Activated CD4-positive, alpha-beta T cell treated with anti-CD3 and anti-CD28 coated beads for 24 hours (primary cell): Measurements from ENCODE around the gene MARCHF9.

Source experiments
- DNase-seq, 2 donors: peaks; one replicate each; pipeline ENCODE4 v3.0.0-alpha.2; 2020; ENCODE audit warnings: low read depth in 2 of 2

Gene MARCHF9

DNA sequence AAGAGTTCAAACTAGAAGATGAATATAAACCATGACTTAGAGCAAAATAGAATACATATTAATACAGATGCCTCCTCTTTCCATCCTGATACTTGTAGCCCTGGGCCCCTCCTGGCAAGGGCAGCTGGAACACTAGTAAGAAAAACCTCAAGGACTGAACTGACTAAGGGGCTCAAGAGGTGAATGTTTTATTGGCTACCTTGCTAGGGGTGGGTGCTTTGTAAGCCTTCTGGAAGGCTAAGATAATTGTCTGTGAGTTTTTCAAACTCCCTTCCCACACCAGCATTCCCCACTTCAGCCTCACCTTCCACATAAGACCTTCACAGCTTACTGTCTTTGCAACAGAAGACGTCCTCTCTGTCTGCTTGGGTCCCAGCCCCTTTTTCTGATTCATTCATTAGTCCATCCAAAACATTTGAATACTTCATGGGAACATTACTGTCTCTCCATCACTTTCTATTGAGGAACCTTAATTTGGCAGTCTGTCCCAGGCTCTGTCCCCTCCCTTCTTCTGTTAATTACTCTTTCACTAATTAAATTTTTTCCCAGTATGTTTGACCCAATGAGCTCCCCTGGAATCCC lies 1.1 kb upstream of the MARCHF9 start:
- DNase-seq = no peak

DNA sequence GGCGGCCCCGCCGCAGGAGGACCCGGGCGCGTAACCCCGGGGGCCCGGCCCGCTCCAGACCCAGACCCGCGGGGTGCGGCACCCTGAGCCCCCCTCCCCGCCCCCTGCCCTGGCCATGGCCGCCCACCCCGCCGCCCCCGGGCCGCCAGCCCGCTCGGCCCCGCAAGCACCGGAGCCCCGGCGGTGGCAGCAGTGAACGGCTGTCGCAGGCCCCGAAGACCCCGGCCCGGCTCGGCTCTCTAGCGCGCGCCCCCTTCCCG lies 221 bp downstream of the MARCHF9 start:
- no peak for DNase-seq

DNA sequence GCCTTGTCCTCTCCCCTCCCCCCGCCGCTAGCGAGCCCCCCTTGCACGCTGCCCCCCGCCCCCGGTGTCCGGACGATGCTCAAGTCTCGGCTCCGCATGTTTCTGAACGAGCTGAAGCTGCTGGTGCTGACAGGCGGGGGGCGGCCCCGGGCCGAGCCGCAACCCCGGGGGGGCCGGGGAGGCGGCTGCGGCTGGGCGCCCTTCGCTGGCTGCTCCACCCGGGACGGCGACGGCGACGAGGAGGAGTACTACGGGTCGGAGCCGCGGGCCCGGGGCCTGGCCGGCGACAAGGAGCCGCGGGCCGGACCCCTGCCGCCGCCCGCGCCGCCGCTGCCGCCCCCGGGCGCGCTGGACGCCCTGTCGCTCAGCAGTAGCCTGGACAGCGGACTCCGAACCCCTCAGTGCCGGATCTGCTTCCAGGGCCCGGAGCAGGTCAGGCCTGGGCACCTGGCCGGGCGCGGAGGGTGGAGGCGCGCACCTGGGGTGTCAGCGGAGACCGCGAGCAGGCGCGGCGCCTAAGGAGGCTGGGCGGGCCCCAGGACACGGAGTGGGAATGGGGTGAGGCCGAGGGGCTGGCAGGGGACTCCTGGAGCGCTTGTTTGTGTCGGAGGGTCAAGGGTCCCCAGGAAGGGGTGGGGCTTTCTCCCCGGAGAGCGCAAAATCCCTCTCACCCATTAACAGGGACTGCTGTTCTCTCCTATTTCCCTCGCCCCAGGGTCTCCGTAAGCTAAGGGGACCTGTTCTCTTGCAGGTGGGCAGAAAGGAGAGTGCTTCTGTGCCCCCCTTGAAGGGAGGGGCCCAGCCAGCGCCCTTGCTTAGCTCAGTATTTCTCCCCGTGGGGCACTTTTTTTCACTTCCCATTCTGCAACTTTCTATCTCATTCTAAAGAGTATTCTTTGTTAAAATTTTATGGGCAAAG lies 810 bp downstream of the MARCHF9 start:
- no peak for DNase-seq

DNA sequence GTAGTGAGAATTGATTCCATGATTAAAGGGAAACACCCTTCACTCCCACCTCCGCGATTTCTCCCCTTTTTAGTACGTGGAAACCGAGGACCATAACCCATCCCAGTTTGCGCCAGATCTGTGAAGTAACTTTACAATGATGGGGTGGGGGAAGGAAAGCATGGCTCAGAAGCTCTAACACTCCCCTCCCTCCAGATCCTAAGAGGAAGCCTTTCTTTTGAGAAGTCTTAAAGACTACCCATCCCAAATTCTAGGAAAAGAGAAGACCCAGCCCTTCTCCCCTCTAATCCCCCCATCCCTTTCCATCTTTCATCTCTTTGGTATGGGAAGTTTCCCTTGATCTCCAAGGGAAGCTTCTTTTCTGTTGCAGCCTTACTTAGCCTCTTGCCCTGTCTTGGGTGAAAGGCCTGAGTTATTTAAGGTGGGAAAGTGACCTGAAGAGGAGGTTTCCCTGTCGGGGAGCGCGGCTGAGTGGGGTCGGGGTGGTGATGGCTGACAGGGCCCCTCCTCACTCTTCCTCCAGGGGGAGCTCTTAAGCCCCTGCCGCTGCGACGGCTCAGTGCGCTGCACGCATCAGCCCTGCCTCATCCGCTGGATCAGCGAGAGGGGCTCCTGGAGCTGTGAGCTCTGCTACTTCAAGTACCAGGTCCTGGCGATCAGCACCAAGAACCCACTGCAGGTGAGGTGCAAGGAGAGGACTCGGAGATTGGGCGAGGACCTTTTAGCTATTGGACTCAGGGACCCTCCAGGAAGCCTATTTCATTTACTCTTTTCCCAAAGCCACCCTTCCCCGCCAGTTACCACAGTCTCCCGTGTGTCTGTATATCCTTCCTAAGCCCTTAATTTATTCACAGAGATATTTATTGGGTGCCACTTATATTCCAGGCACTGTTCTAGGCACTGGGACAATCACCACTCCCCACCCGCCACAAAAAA lies 1.8 kb downstream of the MARCHF9 start:
- peak; percentile 63 to 64 for DNase-seq

DNA sequence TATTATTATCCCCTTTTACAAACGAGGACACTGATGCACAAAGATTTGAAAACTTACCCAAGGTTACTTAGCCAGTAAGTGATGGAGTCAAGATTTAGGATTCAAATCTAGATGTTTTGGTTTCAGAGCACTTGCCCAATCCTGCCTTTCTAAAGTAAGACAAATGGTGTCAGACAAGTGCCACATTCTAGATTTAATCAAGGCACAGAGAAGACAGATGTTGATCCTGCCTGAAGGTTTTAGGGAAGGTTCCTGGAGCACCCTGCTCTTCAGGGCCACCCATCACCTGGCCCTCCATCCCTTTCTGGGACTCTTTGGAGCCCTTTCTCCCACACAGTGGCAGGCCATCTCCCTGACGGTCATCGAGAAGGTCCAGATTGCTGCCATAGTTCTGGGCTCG lies 2.9 kb downstream of the MARCHF9 start:
- DNase-seq = no peak

DNA sequence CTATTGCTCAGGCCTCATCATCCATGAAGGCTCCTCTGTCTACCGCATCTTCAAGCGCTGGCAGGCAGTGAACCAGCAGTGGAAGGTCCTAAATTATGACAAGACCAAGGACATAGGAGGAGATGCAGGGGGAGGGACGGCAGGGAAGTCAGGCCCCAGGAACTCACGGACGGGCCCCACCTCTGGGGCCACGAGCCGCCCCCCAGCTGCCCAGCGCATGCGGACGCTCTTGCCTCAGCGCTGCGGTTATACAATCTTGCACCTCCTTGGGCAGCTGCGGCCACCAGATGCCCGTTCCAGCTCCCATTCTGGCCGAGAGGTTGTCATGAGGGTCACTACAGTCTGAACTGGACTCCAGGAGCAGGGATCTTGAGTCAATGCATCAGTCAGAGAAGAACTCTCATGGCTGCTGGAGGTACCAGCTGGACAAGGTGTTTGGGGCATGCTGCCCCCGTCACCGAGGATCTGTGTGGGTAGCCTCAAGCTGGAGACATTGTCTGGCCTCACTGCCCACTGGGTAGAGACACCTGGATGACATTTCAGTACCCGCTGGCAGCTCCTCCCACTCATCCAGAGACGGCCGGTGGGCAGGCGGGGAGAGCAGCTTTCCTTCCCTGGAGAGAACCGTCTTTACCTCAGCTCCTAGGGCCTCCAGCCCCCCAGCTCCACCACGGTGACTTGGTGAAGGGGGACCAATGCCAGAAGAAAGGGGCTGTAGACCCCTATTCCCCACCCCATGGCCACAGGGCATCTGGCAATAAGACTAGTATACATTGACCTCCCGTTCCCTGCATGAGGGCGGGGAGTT lies 3.9 kb downstream of the MARCHF9 start:
- no peak for DNase-seq

DNA sequence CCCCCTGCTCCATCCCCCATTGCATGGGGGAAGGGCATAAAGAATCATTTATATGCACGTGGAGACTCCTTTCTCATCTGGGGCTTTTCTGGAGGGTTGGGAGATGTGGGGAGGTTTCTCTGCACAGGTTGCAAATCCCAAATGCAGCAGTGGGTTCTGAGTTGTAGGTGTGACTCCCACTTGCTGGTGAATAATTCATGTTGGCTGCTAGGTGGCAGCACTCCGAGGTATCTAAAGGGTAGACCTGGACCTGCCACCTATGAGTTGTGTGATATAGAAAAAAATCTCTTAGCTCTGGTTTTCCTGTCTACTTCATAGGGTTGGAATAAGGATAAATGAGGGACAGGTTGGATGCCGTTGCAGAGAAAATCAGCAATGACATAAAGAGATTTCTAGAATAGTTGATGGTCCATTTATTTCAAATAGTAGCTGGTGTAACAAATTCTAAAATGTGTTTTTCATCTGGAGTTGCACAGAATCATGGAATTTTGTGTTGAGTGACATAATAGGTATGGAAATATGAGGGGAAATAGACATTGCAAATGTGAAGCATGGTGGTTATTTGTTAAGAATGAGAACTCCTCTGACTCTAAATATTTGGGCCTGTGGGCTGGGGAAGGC lies 4.6 kb downstream of the MARCHF9 start:
- no peak for DNase-seq

DNA sequence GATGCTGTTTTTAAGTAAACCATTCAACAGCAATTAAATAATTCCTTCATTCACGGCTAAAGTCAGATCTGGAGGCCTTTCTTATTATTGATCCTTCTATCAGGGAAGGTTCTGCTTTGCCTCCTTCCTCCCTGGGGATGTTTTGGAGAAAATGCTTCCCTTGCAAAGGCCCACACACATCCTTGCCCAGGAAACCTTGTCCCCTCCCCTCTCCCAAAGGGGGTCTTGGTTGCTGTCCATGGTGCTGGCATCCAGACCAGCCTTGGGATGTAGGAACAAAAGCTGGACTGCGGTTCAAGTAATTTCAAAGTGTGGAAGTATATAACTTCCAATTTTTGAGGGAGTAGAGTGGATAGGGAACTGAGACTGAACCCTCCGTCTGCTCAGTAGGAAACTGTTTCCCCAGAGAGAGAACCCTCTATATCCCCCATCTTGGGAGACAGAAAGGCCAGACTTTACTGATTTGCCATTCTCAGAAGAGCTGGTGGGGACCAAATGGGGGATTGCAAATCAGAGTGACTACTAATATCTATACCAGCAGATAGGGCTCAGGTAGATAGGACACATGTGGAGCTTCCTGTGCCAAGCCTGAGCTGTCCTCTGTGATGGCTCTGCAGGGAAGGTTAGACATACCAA lies 5.6 kb downstream of the MARCHF9 start:
- no peak for DNase-seq

DNA sequence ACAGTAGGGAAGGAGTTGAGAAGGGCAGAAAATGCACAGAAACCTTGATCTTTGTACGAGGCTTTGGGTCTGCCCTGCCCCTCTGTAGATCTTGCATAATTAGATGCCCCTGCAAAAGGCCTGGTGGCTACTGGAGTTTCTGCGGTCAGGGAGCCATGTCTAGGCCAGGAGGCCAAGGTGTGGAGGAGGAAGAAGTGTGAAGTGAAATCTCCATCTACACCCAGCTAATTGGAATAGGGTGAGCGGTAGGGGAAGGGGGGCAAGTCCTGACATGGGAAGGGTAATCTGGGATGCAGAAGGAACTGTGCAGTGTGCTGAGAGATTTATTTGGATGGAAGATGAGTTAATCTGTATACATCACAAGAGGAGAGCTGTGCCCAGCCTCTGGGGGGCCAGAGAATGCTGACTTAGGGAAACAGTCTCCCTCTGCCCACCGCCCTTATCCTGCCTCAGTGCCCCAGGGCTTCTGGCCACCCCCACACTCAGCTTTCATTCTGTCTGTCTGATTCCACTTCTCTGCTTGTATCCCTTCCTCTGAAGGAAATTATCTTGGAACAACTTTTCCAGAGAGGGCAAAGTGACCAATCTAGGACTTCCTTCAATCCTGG lies 6.6 kb downstream of the MARCHF9 start:
- no peak for DNase-seq

DNA sequence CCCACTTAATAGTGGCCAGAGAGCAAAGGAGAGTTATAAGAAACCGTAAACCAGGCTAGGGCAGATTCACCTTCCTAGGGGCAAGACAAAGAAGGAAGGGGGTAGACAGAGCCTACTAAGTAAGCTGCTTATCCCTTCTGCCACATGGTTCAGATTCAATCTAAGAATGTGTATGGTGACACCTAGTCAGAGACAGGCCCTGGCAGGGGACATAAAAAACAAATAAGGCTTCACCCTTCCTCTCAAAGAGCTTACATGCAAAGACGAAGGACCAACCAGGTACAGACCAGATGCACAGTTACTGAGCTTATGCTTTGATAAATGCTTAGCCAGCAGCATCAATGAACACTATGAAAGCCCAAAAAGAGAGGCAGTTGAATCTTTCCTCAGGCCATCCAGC lies 7.6 kb downstream of the MARCHF9 start:
- DNase-seq = no peak

DNA sequence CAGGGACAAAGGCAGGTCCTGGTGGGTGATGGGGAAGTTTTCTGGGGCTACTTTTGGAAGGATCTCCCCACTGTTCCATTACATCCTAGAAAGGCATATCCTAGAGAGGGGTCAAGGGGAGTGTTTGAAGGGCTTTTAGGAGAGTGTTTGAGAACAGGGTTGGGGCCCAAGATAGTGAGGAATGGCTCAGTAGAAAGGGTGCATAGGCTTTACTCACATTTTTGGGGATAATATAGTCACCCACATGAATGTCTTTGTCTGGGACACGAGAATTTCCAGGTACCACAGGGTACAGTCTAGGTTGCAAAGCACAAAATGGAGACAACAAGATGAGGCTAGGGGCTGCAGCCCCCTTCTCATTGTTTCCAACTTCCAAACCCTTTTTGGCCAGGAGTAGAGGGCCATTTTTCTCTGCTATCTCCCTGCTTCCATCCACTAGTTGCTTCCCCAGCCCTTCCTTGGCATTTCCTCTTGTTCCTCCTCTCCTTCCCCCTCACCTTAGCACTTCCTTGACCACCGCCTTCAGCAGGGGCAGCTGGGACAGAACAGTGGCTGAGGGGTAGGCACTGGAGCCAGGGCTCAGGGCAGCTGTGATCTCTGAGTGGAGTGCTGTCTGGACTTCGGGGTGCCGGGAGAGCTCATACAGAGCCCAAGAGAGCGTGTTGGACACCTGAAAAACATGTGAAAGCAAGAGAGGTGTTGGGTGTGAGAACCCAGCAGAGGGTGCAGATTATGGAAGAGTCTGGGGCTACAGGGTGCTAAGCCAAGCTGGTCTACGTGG lies 9.2 kb downstream of the MARCHF9 start:
- no peak for DNase-seq

DNA sequence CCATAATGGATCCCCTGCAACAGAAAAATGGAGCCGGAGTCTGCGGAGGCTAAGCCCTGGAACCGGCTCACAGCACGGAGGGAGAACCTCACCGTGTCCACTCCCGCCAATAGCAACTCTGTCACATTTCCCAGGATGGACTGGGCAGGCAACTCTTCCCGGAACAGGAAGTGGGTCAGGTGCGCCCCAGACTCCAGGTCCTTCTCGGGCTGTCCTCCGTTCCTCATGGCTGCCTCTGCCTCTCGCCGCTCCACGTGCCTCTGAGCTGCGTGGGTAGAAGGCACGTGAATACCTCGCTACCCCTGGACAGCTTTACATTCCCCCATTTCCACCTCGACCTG lies 9.7 kb downstream of the MARCHF9 start:
- no peak for DNase-seq

DNA sequence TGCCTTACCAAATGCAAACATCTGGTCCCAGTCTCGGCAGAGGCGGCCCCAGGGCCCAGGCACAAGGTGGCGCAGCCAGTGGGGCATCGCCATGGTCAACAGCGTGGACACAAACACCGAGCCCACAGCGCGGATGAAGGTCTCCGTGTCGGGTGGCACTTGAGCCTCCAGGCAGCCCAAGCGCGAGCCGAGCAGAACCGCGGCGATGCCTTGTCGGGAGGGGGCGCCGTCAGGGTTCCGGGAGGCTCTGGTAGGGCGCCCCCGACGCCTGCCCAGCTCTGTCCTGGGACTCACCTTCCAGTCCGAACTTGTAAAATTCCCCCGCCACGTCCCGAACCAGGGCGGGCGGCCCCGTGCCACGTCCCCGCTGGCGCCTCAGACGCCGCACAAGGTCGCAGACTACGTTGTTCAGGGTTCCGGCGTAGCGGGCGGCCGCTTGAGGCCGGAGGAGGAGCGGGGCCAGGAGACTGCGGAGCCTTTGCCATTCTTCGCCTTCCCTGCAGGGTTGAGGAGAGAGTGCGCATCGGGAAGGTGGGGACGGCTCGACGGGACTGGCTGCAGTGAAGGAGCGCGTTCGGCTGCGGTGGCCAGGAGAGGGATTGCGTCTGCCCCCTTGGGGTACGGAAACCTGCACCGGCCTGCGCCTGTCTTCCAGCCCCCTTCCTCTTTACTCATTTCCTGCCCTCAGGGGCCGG lies 10.2 kb downstream of the MARCHF9 start:
- DNase-seq = peak in 1 of 2 donors; percentile 52

DNA sequence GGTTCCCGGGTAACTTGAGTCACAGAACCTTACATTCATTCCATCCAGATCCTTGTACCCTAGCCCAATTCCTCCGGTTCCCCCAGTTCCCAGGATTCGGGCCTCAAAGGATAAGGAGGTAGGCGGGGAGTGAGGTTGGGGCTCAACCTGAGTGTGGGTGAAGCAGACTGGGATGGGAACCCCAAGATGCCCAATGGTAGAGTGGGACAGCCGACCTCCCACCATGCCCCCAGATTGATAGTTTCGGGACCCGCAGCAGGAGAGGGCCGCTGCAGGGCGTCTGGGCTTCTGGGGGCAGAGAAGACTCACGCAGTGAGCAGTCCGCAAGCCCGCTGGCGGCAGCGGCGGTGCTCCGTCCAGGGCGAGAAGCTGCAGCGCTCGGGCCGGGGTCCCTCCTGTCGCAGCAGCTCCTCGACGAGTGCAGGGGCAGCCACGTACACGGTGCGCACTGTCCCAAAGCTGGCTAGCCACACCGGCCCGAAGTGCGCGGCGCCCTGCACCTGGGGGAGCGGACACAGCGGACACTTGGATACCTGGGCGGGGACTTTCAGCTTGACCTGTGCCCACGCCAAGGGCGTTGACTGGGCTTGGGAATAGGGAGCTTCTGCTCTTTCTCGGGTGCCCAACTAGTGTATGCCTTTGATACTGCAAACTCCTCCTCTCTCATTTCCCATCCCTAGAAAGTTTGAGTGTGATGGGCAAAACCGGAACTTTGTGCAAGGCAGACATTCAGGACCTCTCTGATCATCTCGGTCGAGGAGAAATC lies 11.0 kb downstream of the MARCHF9 start:
- no peak for DNase-seq

DNA sequence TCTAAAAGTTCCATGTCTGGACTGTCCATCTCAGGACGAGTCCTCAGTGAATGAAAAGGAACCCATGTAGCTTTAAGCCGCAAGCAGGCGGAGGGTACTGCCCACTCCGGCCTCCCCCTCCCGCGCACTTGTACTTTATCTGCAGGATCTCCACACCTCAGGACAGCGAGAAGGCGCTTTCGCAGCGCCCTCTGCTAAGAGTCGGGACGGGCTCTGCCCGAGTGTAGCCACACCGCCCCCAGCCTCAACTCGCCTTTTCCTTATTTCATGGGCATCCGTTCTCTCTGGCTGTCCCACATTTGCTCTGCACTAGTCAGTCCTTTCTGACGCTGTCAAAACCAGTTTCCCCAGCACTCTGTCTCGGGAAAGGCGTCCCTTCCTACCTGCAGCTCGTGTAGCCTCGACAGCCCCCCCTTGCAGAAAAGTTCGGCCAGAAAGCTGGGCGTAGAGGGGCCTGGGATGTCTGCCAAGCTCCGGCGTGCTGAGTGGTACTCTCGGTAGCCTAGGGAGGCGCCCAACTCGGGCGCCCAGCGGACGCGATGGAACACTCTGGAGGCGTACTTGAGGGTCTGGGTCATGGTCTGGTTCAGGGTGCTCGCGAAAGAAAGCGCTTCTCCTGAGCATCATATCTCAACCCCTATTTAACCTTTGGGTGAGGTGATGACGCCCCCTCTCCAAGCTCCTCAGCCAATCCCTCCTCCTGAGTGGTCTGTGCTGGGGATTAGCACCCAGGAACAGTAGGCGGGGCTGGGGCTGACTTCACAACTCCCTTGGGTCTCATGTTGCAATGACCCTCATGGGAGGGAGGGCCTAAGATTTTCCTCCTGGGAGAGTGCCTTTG lies 11.8 kb downstream of the MARCHF9 start, which contains the start of gene CYP27B1:
CYP27B1 (minus strand) TSS at position 615 of the 841 bp plus-strand sequence; CDS start at position 578, 37 bp downstream.
- DNase-seq = no peak

DNA sequence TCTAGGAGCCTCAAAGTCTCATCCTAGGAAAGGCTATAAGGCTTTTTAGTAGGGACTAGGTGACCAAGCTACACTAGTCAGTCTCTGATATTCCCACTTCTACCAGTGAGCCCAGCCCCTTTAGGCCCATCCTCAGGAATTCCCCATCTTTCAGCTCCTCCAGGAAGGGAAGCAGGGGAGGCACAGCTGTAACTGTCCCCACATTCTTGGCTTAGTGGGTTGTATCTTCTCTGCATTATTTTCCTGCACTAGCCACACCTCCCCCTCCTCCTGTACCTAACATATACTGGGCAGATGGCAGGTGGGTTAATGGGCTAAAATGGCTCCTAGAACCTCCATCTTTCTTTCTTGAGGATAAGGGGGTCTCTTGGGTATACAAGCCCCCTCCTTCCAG lies 12.4 kb downstream of the MARCHF9 start:
- no peak for DNase-seq

DNA sequence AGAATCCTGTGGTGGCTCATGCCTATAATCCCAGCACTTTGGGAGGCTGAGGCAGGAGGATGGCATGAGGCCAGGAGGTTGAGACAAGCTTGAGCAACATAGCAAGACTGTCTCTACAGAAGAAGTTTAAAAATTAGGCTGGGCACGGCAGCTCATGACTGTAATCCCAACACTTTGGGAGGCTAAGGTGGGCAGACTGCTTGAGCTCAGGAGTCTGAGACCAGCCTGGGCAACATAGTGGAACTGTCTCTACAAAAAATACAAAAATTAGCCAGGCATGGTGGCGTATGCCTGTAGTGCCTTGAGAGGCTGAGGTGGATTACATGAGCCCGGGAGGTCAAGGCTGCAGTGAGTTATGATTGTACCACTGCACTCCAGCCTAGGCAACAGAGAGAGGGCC lies 13.0 kb downstream of the MARCHF9 start:
- no peak for DNase-seq
